H1 (cell line): ENCODE results near the gene RDH5. TPM values are rescaled to one million over a fixed set of nuclear protein-coding genes. Genes with fewer than 3 reads are reported as not detected.

ENCODE experiments used
- ASH2L ChIP-seq: fragments of 200-600, 300-600 bp; sonication (generic); IDR thresholded peaks from one replicate; pipeline ENCODE4 v1.7.1; 2017; ENCODE audit warnings: low read length
- BCL11A ChIP-seq, 2 experiments: IDR thresholded peaks; one replicate each; pipeline ENCODE4 v1.6.1; 2011; ENCODE audit warnings: low read depth in 2 of 2, low read length in 2 of 2, mild to moderate bottlenecking in 2 of 2
- CBX5 ChIP-seq: fragments of 300-800, 300-1000 bp; sonication (generic); IDR thresholded peaks from 2 replicates; pipeline ENCODE4 v1.7.1; 2016; ENCODE audit warnings: antibody characterized with exemption, low read length, low read depth
- CTBP2 ChIP-seq: IDR thresholded peaks from 2 replicates; pipeline ENCODE4 v1.7.0; 2011; ENCODE audit warnings: borderline replicate concordance, mild to moderate bottlenecking, moderate library complexity, mixed read lengths, low read length; ENCODE audit not compliant: insufficient read depth, insufficient read length
- CTCF ChIP-seq, 3 experiments: IDR thresholded peaks; 1 replicate in 2 of 3; 2 replicates in 1 of 3; pipeline versions ENCODE4 v1.5.1 to v1.6.1; 2011; ENCODE audit warnings: low read length in 3 of 3, mild to moderate bottlenecking in 3 of 3, inconsistent platforms in 2 of 3, low read depth in 1 of 3, moderate library complexity in 1 of 3; ENCODE audit not compliant: insufficient read depth in 1 of 3; ENCODE audit errors: control extremely low read depth in 1 of 3
- EP300 ChIP-seq, 2 experiments: IDR thresholded peaks; 1 replicate in 1 of 2; 2 replicates in 1 of 2; pipeline ENCODE4 v1.6.1; 2011 to 2012; ENCODE audit warnings: low read depth in 2 of 2, low read length in 2 of 2, mild to moderate bottlenecking in 2 of 2, borderline replicate concordance in 1 of 2, inconsistent platforms in 1 of 2, moderate library complexity in 1 of 2
- GABPA ChIP-seq: IDR thresholded peaks from 2 replicates; pipeline ENCODE4 v1.6.1; 2011; ENCODE audit warnings: mild to moderate bottlenecking, low read length, moderate library complexity, borderline replicate concordance; ENCODE audit not compliant: insufficient read depth
- SIRT6 ChIP-seq: IDR thresholded peaks from one replicate; pipeline ENCODE4 v1.7.1; 2012; ENCODE audit warnings: low read length, inconsistent platforms
- polyA plus RNA-seq, 7 experiments: library from polyadenylated mRNA; depleted of rRNA in 3 of 7; stranded (reverse) in 5 of 7; unstranded in 2 of 7; fragments of >200 nt in 5 of 7; fragments of 200-250 nt in 2 of 7; gene quantifications; 1 replicate in 5 of 7; 2 replicates in 1 of 7; 4 replicates in 1 of 7; pipeline versions ENCODE4 v1.2.1 to v1.2.3, GENCODE V29; 2011 to 2013; ENCODE audit warnings: missing spikeins in 2 of 7, mixed read lengths in 2 of 7
- total RNA-seq: library from RNA; stranded (reverse); fragmentation: NEBNext Ultra II Directional; extraction: Animal tissue kit (Norgen Biotek cat#: 25700); gene quantifications from 2 replicates; pipeline ENCODE4 v1.2.1, GENCODE V29; 2021

RDH5 gene
- total and polyA plus RNA-seq, 2 of the 8 experiments (the other 6 are each of a cell fraction or from before 2014, with no cell fraction given) = 4.2 to 6.0 TPM

GRCh38 chr12:55699471-55700055 is 20.6 kb upstream of the RDH5 start (continued):
- TF ChIP-seq CTCF (IDR thresholded peaks at IDR 0.05; ENCODE audit: control extremely low read depth in 1 of 3, insufficient read depth in 1 of 3, low read depth in 1 of 3, low read length in 3 of 3) = no peak
- TF ChIP-seq SIRT6 = no peak
- no peak for TF ChIP-seq GABPA
- no peak for TF ChIP-seq ASH2L
- no peak for TF ChIP-seq EP300 (IDR thresholded peaks at IDR 0.05; ENCODE audit: borderline replicate concordance in 1 of 2, low read depth in 2 of 2, low read length in 2 of 2)
- no peak for TF ChIP-seq BCL11A (IDR thresholded peaks at IDR 0.05; ENCODE audit: low read depth in 2 of 2, low read length in 2 of 2)
- TF ChIP-seq CBX5 = no peak
- no peak for TF ChIP-seq CTBP2
